Measurements from ENCODE around the gene CD74.

CD74 gene

GRCh38 chr5:150396267-150396666 is 16.4 kb downstream of the CD74 start:
- DNase-seq = no peak

- no peak for DNase-seq
These were observed 17.1 kb downstream of the CD74 start for GRCh38 chr5:150395688-150395975.

- DNase-seq = no peak
These were observed 17.6 kb downstream of the CD74 start for GRCh38 chr5:150394912-150395687.

GRCh38 chr5:150394131-150394530 is 18.6 kb downstream of the CD74 start:
- DNase-seq = no peak

GRCh38 chr5:150393096-150393645 is 19.5 kb downstream of the CD74 start:
- DNase-seq = no peak

- no peak for DNase-seq
These were observed 20.0 kb downstream of the CD74 start for GRCh38 chr5:150392680-150393079.

GRCh38 chr5:150391986-150392385 is 20.7 kb downstream of the CD74 start:
- DNase-seq = no peak

GRCh38 chr5:150391064-150391834 is 21.5 kb downstream of the CD74 start:
- DNase-seq = no peak

GRCh38 chr5:150389531-150390266 is 23.0 kb downstream of the CD74 start:
- no peak for DNase-seq

GRCh38 chr5:150386024-150386855 is 26.5 kb downstream of the CD74 start:
- no peak for DNase-seq

- DNase-seq = no peak
These were observed 28.0 kb downstream of the CD74 start for GRCh38 chr5:150384701-150385100.

- DNase-seq = no peak
These were observed 34.6 kb downstream of the CD74 start for GRCh38 chr5:150377964-150378694.

- no peak for DNase-seq
These were observed 35.6 kb downstream of the CD74 start for GRCh38 chr5:150376799-150377771.

GRCh38 chr5:150374651-150375050 is 38.1 kb downstream of the CD74 start:
- DNase-seq = no peak

GRCh38 chr5:150372639-150373038 is 40.1 kb downstream of the CD74 start:
- DNase-seq = no peak

GRCh38 chr5:150368526-150368925 is 44.2 kb downstream of the CD74 start:
- DNase-seq = no peak

GRCh38 chr5:150364004-150364403 is 48.7 kb downstream of the CD74 start:
- DNase-seq = no peak

GRCh38 chr5:150363185-150363584 is 49.5 kb downstream of the CD74 start:
- DNase-seq = no peak

- DNase-seq = no peak
These were observed 51.4 kb downstream of the CD74 start for GRCh38 chr5:150361301-150361700.

- DNase-seq = no peak
These were observed 54.2 kb downstream of the CD74 start for GRCh38 chr5:150358261-150359095.

All from RPMI8226 (cell line).